GM12878 (cell line): ENCODE results near the gene ATOH7. TPM values are rescaled to one million over a fixed set of nuclear protein-coding genes. Genes with fewer than 3 reads are reported as not detected.

Experiments used
- ATAC-seq: fragments of 200-7000 bp; cut with Tn5 transposase; 3 replicates; pipeline ENCODE4 v1.9.1; 2020; ENCODE audit warnings: mild to moderate bottlenecking, moderate library complexity
- BruUV-seq: library from RNA; stranded (reverse); fragments of 400-500 nt; replicated peaks from 2 replicates; lab custom pipeline; 2021; lab: Mats Ljungman, UMichigan
- CTCF ChIA-PET: fragments of 300-600 bp; sonication (Branson Sonifier 250); formaldehyde crosslinking; extraction: SDS; loops from one replicate; lab custom pipeline; 2021; ENCODE audit warnings: inconsistent platforms; lab: Yijun Ruan, JAX
- POLR2A ChIA-PET: fragments of 350-600 bp; formaldehyde crosslinking; extraction: SDS; loops from one replicate; lab custom pipeline; 2021; ENCODE audit warnings: inconsistent platforms; lab: Charles Lee
- RAD21 ChIA-PET: fragments of 300-600 bp; sonication (Branson Sonifier 250); formaldehyde crosslinking; loops from one replicate; lab custom pipeline; 2023; ENCODE audit warnings: antibody characterized with exemption; ENCODE audit not compliant: unreplicated experiment; lab: Charles Lee
- SMC1A ChIA-PET: fragments of 300-600 bp; sonication (Branson Sonifier 250); formaldehyde crosslinking; loops from one replicate; lab custom pipeline; 2023; ENCODE audit not compliant: unreplicated experiment, uncharacterized antibody; lab: Charles Lee
- DNase-seq: peaks from one replicate; pipeline ENCODE4 v3.0.0-alpha.2; 2011; ENCODE audit warnings: low read depth, low spot score
- FAIRE-seq: peaks from 3 replicates; lab custom pipeline; 2011; peaks lifted over from hg19 to GRCh38; lab: Jason Lieb, UNC
- H2AFZ ChIP-seq: 2 replicates; pipeline ENCODE4 v1.6.0; 2011; ENCODE audit warnings: low read depth, low read length, control low read depth; ENCODE audit not compliant: control insufficient read depth
- H3K27ac ChIP-seq: 2 replicates; pipeline ENCODE4 v1.5.1; 2011; ENCODE audit warnings: control low read depth; ENCODE audit not compliant: control insufficient read depth, insufficient read depth
- H3K27me3 ChIP-seq, 2 experiments: replicated peaks in 1 of 2; 2 replicates each; pipeline versions ENCODE4 v1.6.0 to v1.6.1; 2011; ENCODE audit warnings: low read length in 1 of 2; ENCODE audit not compliant: control insufficient read depth in 2 of 2, insufficient read depth in 2 of 2
- H3K36me3 ChIP-seq, 2 experiments: 2 replicates each; pipeline ENCODE4 v1.5.1; 2011; ENCODE audit warnings: low read length in 1 of 2; ENCODE audit not compliant: control insufficient read depth in 2 of 2, insufficient read depth in 2 of 2
- H3K4me1 ChIP-seq: 2 replicates; pipeline ENCODE4 v1.6.1; 2011; ENCODE audit warnings: mild to moderate bottlenecking, low read length, moderate library complexity, mixed read lengths; ENCODE audit not compliant: control insufficient read depth, insufficient read depth
- H3K4me2 ChIP-seq: 2 replicates; pipeline ENCODE4 v1.6.0; 2011; ENCODE audit warnings: control low read depth; ENCODE audit not compliant: control insufficient read depth, insufficient read depth
- H3K4me3 ChIP-seq: fragments of 200-600 bp; sonication (generic); 2 replicates; pipeline ENCODE4 v1.5.1; 2016
- H3K79me2 ChIP-seq: 2 replicates; pipeline ENCODE4 v1.6.0; 2011; ENCODE audit warnings: low read length; ENCODE audit not compliant: control insufficient read depth, insufficient read depth
- H3K9ac ChIP-seq: 2 replicates; pipeline ENCODE4 v1.8.0; 2011; ENCODE audit warnings: low read length, control low read depth, mixed read lengths; ENCODE audit not compliant: control insufficient read depth, insufficient read depth
- H3K9me3 ChIP-seq: replicated peaks from 3 replicates; pipeline ENCODE4 v1.5.1; 2011; ENCODE audit warnings: mild to moderate bottlenecking, low read length; ENCODE audit not compliant: control insufficient read depth, insufficient read depth
- H4K20me1 ChIP-seq: 2 replicates; pipeline ENCODE4 v1.6.0; 2011; ENCODE audit not compliant: control insufficient read depth, insufficient read depth
- BACH1 ChIP-seq: fragments of 450-650 bp; IDR thresholded peaks from 2 replicates; pipeline ENCODE4 v1.6.1; 2017; ENCODE audit warnings: mild to moderate bottlenecking, borderline replicate concordance
- BHLHE40 ChIP-seq, 2 experiments: fragments of 450-650 bp in 1 of 2; IDR thresholded peaks; 2 replicates each; pipeline ENCODE4 v1.6.1; 2011 to 2017; ENCODE audit warnings: low read depth in 2 of 2, borderline replicate concordance in 1 of 2, improper control_type of control experiment in 1 of 2, low read length in 1 of 2, mild to moderate bottlenecking in 1 of 2
- CBX3 ChIP-seq: fragments of 200-600 bp; sonication (generic); IDR thresholded peaks from 2 replicates; pipeline ENCODE4 v1.6.1; 2016; ENCODE audit warnings: low read depth, borderline replicate concordance
- DPF2 ChIP-seq: fragments of 450-650 bp; IDR thresholded peaks from 2 replicates; pipeline ENCODE4 v1.6.1; 2017; ENCODE audit warnings: mild to moderate bottlenecking
- GATAD2B ChIP-seq: fragments of 450-650 bp; conservative IDR thresholded peaks from 2 replicates; pipeline ENCODE4 v1.6.1; 2017; ENCODE audit warnings: low read depth, mild to moderate bottlenecking, moderate library complexity
- MYC ChIP-seq: IDR thresholded peaks from 2 replicates; pipeline ENCODE4 v1.6.1; 2011; ENCODE audit warnings: mild to moderate bottlenecking, low read length, moderate library complexity, inconsistent platforms; ENCODE audit not compliant: insufficient read depth, insufficient replicate concordance, insufficient read length, severe bottlenecking
- NRF1 ChIP-seq: conservative IDR thresholded peaks from 2 replicates; pipeline ENCODE4 v1.6.1; 2011; ENCODE audit warnings: mild to moderate bottlenecking, low read depth, low read length, improper control_type of control experiment
- PAX5 ChIP-seq: IDR thresholded peaks from 2 replicates; pipeline ENCODE4 v1.6.1; 2011; ENCODE audit warnings: low read depth, low read length, borderline replicate concordance
- RAD21 ChIP-seq: IDR thresholded peaks from 2 replicates; pipeline ENCODE4 v1.6.1; 2011; ENCODE audit warnings: mild to moderate bottlenecking, low read depth, low read length, moderate library complexity; ENCODE audit not compliant: insufficient read depth
- RAD51 ChIP-seq: fragments of 450-650 bp; IDR thresholded peaks from 2 replicates; pipeline ENCODE4 v1.6.1; 2016; ENCODE audit warnings: moderate library complexity, mild to moderate bottlenecking, inconsistent platforms
- REST ChIP-seq: IDR thresholded peaks from 2 replicates; pipeline ENCODE4 v1.6.1; 2012; ENCODE audit warnings: mild to moderate bottlenecking, low read depth, low read length
- RFX5 ChIP-seq: IDR thresholded peaks from 2 replicates; pipeline ENCODE4 v1.6.1; 2011; ENCODE audit warnings: low read depth, low read length, improper control_type of control experiment
- SMAD5 ChIP-seq: IDR thresholded peaks from 2 replicates; pipeline ENCODE4 v1.6.1; 2016; ENCODE audit warnings: antibody characterized with exemption, low read depth
- SMARCA5 ChIP-seq: fragments of 450-650 bp; IDR thresholded peaks from 2 replicates; pipeline ENCODE4 v1.6.1; 2017; ENCODE audit warnings: mild to moderate bottlenecking
- YBX1 ChIP-seq: fragments of 450-650 bp; IDR thresholded peaks from 2 replicates; pipeline ENCODE4 v1.6.1; 2016; ENCODE audit warnings: antibody characterized with exemption
- YY1 ChIP-seq: IDR thresholded peaks from 2 replicates; pipeline ENCODE4 v1.6.1; 2011; ENCODE audit warnings: low read depth, mild to moderate bottlenecking, low read length
- ZNF622 ChIP-seq: fragments of 450-650 bp; IDR thresholded peaks from 2 replicates; pipeline ENCODE4 v1.6.1; 2017; ENCODE audit warnings: mild to moderate bottlenecking, inconsistent platforms
- WGBS: methylation state at CpG from one replicate; pipeline ENCODE4 v1.1.6; 2016; ENCODE audit warnings: low lambda C conversion rate; ENCODE audit not compliant: insufficient replicate concordance, insufficient coverage; ENCODE audit errors: missing lambda C conversion rate; 5-methylcytosine and 5-hydroxymethylcytosine counted together
- in situ Hi-C: fragments of 300-500 bp; cut with MboI; formaldehyde crosslinking; loops from 9 replicates; pipeline ENCODE4 v1.14.3; 2018; ENCODE audit warnings: mixed read lengths
- intact Hi-C: fragments of 100-400 bp; cut with micrococcal nuclease; formaldehyde crosslinking; loops from one replicate; pipeline ENCODE4 v1.14.2; 2022; ENCODE audit not compliant: unreplicated experiment
- polyA plus RNA-seq, 11 experiments: library from polyadenylated mRNA; depleted of rRNA in 4 of 11; unstranded in 6 of 11; stranded (reverse) in 5 of 11; fragments of >200 nt; fragmentation: Nextera tagmentation in 4 of 11; fragmentation: Illumina TruSeq in 1 of 11; extraction: Ambion mirVana in 4 of 11; extraction: Trizol in 1 of 11; gene quantifications; 1 replicate in 1 of 11; 2 replicates in 10 of 11; pipeline versions ENCODE4 v1.2.1 to v1.2.3, GENCODE V29; 2011 to 2016; ENCODE audit warnings: inconsistent platforms in 2 of 11, missing spikeins in 2 of 11, low read depth in 1 of 11
- total RNA-seq, 4 experiments: library from RNA; depleted of rRNA in 3 of 4; stranded (reverse); fragments of >200 nt in 3 of 4; fragmentation: Illumina TruSeq in 1 of 4; extraction: Trizol in 1 of 4; gene quantifications; 2 replicates each; pipeline versions ENCODE4 v1.2.1 to v1.2.3, GENCODE V29; 2013 to 2021
- TF ChIP-seq, protein P1 (sequence below): fragments of 450-650 bp; IDR thresholded peaks from 2 replicates; pipeline ENCODE4 v1.6.1; 2016; ENCODE audit warnings: mild to moderate bottlenecking

ATOH7 gene
- total and polyA plus RNA-seq, 10 of the 15 experiments (the other 5 are each of a cell fraction or from before 2014, with no cell fraction given): not detected

GRCh38 chr10:68231106-68231816 lies 652 bp downstream of the ATOH7 start:
- no TSS peak for BruUV-seq
- Histone ChIP-seq H3K4me2 (peak overlapping the region; percentile 97), H4K20me1 (no peaks in the 10 kb centered on the region), H3K9me3 (no peaks in the 10 kb centered on the region), H3K4me3 (peak overlapping the region; percentile 61; the same call in 1 of the 2 replicates), H2AFZ (peak overlapping the region; percentile 98), H3K9ac (peak overlapping the region; percentile 15; the same call in 1 of the 2 replicates), H3K79me2 (no peaks in the 10 kb centered on the region), H3K4me1 (peaks cover 5% of the 10 kb centered on the region; the same call in 1 of the 2 replicates), H3K36me3 (no peaks in the 10 kb centered on the region), H3K27ac (no peak overlapping the region), H3K27me3 (peaks cover 0 to 4% of the 10 kb centered on the region in 2 experiments; a peak in 2 of 4 replicates)
- CTCF ChIA-PET: interaction anchor here (0.5 to 1.7 kb wide), 8 partner anchors 16 to 534 kb away, joined by 3 to 9 read pairs (median 4); partner anchors contain the start of gene MYPN
- in situ Hi-C loops (no loop called here), intact Hi-C loops (no loop called here)
- POLR2A ChIA-PET: interaction anchor here (0.5 to 0.8 kb wide), 2 partner anchors 82 to 158 kb away, joined by 3 to 5 read pairs; no protein-coding TSS in a partner anchor
- RAD21 ChIA-PET: no interaction called here
- no peak for DNase-seq
- SMC1A ChIA-PET: interaction anchor here (0.7 to 1.9 kb wide), 4 partner anchors 16 to 70 kb away, joined by 3 to 9 read pairs (median 6); no protein-coding TSS in a partner anchor
- under 1% methylated on average over 77 of the region's 81 CpGs for WGBS
- ATAC-seq: peak; percentile 98
- FAIRE-seq: no peak
- TF ChIP-seq CBX3: no peak
- TF ChIP-seq RFX5: no peak
- TF ChIP-seq SMARCA5: peak; percentile 64; the same call in 1 of the 2 replicates
- no peak for TF ChIP-seq SMAD5
- TF ChIP-seq YBX1: no peak
- no peak for TF ChIP-seq YY1
- TF ChIP-seq DPF2: 0 out of 2 replicates have a peak, but pooled peaks have one; percentile 36
- TF ChIP-seq, protein P1, sequence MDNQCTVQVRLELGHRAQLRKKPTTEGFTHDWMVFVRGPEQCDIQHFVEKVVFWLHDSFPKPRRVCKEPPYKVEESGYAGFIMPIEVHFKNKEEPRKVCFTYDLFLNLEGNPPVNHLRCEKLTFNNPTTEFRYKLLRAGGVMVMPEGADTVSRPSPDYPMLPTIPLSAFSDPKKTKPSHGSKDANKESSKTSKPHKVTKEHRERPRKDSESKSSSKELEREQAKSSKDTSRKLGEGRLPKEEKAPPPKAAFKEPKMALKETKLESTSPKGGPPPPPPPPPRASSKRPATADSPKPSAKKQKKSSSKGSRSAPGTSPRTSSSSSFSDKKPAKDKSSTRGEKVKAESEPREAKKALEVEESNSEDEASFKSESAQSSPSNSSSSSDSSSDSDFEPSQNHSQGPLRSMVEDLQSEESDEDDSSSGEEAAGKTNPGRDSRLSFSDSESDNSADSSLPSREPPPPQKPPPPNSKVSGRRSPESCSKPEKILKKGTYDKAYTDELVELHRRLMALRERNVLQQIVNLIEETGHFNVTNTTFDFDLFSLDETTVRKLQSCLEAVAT: no peak
- peak; percentile 76 to 97; a peak in 3 of 4 replicates for TF ChIP-seq BHLHE40 (IDR thresholded peaks at IDR 0.05; ENCODE audit: borderline replicate concordance in 1 of 2, low read depth in 2 of 2, low read length in 1 of 2)
- TF ChIP-seq PAX5: no peak
- TF ChIP-seq RAD21: no peak
- no peak for TF ChIP-seq REST
- peak; percentile 44 for TF ChIP-seq NRF1
- TF ChIP-seq RAD51: no peak
- peak; percentile 58; the same call in 1 of the 2 replicates for TF ChIP-seq GATAD2B
- 0 out of 2 replicates have a peak, but pooled peaks have one; percentile 43 for TF ChIP-seq BACH1
- no peak for TF ChIP-seq ZNF622
- no peak for TF ChIP-seq MYC
